Measurements from ENCODE around the gene NRIP3. TPM values are rescaled to one million over a fixed set of nuclear protein-coding genes. Genes with fewer than 3 reads are reported as not detected.

Gene NRIP3
- total RNA-seq, 2 donors from 2014 or later = 0.27 to 6.0 TPM

- intact Hi-C loops (cut with DNase I) = loop anchor here (5.0 kb wide), 1 partner anchor 282 kb away; the partner anchor contains the start of genes RPL27A and TRIM66
Observed at GRCh38 chr11:8964324-8965320, 39.2 kb downstream of the NRIP3 start, which contains the start of gene TMEM9B. TMEM9B (minus strand) TSS chr11:8964442; CDS start chr11:8964313, 129 bp downstream.

GRCh38 chr11:8963569-8964323, 40.1 kb downstream of the NRIP3 start:
- WGBS = 2% methylated on average over 27 of the region's 39 CpGs
- DNase-seq (ENCODE audit: low spot score) = peak; percentile 83
- Histone ChIP-seq H3K36me3 (no peaks in the 10 kb centered on the region), H3K27ac (peak overlapping the region; percentile 91 to 93), H3K9me3 (no peaks in the 10 kb centered on the region), H3K4me3 (peak overlapping the region; percentile 77 to 87), H3K4me1 (replicated peaks) (no peaks in the 10 kb centered on the region), H3K27me3 (replicated peaks; ENCODE audit: insufficient read depth) (no peaks in the 10 kb centered on the region)
- intact Hi-C loops (cut with DNase I) = loop anchor here (5.0 kb wide), 1 partner anchor 281 kb away; the partner anchor contains the start of genes RPL27A and TRIM66
- no peak for TF ChIP-seq POLR2AphosphoS5 (IDR thresholded peaks at IDR 0.05)
- no peak for TF ChIP-seq CTCF (IDR thresholded peaks at IDR 0.05)
- TF ChIP-seq POLR2A (IDR thresholded peaks at IDR 0.05) = no peak

More at GRCh38 chr11:8964324-8965320, 39.2 kb downstream of the NRIP3 start, which contains the start of gene TMEM9B:
- TF ChIP-seq CTCF (IDR thresholded peaks at IDR 0.05) (peak in 2 of 4 experiments; percentile 2 to 14), POLR2A (IDR thresholded peaks at IDR 0.05) (peak; percentile 79), POLR2AphosphoS5 (IDR thresholded peaks at IDR 0.05) (peak; percentile 87)
- no peaks in the 10 kb centered on the region for H3K4me1 ChIP-seq (replicated peaks)
- no peaks in the 10 kb centered on the region for H3K36me3 ChIP-seq
- 0% methylated on average over 57 of the region's 67 CpGs for WGBS
- peak within 1 kb of the TSS; percentile 77 to 87 for H3K4me3 ChIP-seq
- peak; percentile 91 for DNase-seq (ENCODE audit: low spot score)
- no peaks in the 10 kb centered on the region for H3K9me3 ChIP-seq
- H3K27me3 ChIP-seq (replicated peaks; ENCODE audit: insufficient read depth) = no peaks in the 10 kb centered on the region
- H3K27ac ChIP-seq = peak within 1 kb of the TSS; percentile 91 to 93

GRCh38 chr11:8962841-8963240, 41.0 kb downstream of the NRIP3 start:
- 11% methylated on average over 2 of the region's 2 CpGs for WGBS
- H3K4me1 ChIP-seq (replicated peaks) = no peaks in the 10 kb centered on the region
- H3K9me3 ChIP-seq = no peaks in the 10 kb centered on the region
- H3K27ac ChIP-seq = peak overlapping the region; percentile 91 to 93
- no peaks in the 10 kb centered on the region for H3K27me3 ChIP-seq (replicated peaks; ENCODE audit: insufficient read depth)
- intact Hi-C loops (cut with DNase I) = loop anchor here (5.0 kb wide), 1 partner anchor 281 kb away; the partner anchor contains the start of genes RPL27A and TRIM66
- H3K4me3 ChIP-seq = peak overlapping the region in 1 of 2 donors; percentile 87
- no peaks in the 10 kb centered on the region for H3K36me3 ChIP-seq
- DNase-seq (ENCODE audit: low spot score) = peak; percentile 19
- TF ChIP-seq POLR2AphosphoS5 (IDR thresholded peaks at IDR 0.05) (no peak), POLR2A (IDR thresholded peaks at IDR 0.05) (no peak), CTCF (IDR thresholded peaks at IDR 0.05) (no peak)

- Histone ChIP-seq H3K27me3 (replicated peaks; ENCODE audit: insufficient read depth) (no peaks in the 10 kb centered on the region), H3K27ac (no peak overlapping the region), H3K9me3 (no peaks in the 10 kb centered on the region), H3K4me1 (replicated peaks) (no peaks in the 10 kb centered on the region), H3K36me3 (no peaks in the 10 kb centered on the region), H3K4me3 (no peak overlapping the region)
- WGBS = 64% methylated on average over 2 of the region's 2 CpGs
- intact Hi-C loops (cut with DNase I) = loop anchor here (5.0 kb wide), 1 partner anchor 279 kb away; the partner anchor contains the start of genes RPL27A and TRIM66
- TF ChIP-seq POLR2A (IDR thresholded peaks at IDR 0.05) = no peak
- no peak for TF ChIP-seq CTCF (IDR thresholded peaks at IDR 0.05)
- TF ChIP-seq POLR2AphosphoS5 (IDR thresholded peaks at IDR 0.05) = no peak
- no peak for DNase-seq (ENCODE audit: low spot score)
Observed at GRCh38 chr11:8961401-8961800, 42.4 kb downstream of the NRIP3 start.

Measured in prostate gland (tissue), 2 donors.